ENCODE results near the gene AFAP1.
A peak's percentile ranks its signal among the peaks of the same experiment; 100 is the strongest.

Gene AFAP1

GRCh38 chr4:7828011-7828720 is 111.5 kb downstream of the AFAP1 start:
- Histone ChIP-seq H3K36me3 (ENCODE audit: control insufficient read depth in 4 of 4, insufficient read depth in 4 of 4, low read length in 3 of 4) (no peaks in the 10 kb centered on the region), H3K4me1 (ENCODE audit: control extremely low read depth in 1 of 4, control insufficient read depth in 4 of 4, insufficient read depth in 4 of 4, low read length in 3 of 4) (peaks cover 6 to 26% (median 14%) of the 10 kb centered on the region in 4 experiments), H3K4me3 (ENCODE audit: control insufficient read depth in 1 of 7, extremely low read depth in 1 of 7, insufficient read depth in 4 of 7, low read depth in 2 of 7, low read length in 6 of 7) (peak overlapping the region in 2 of 7 experiments; percentile 21 to 31), H3K9me3 (ENCODE audit: control extremely low read depth in 1 of 5, control insufficient read depth in 4 of 5, insufficient read depth in 2 of 5, low read depth in 1 of 5, low read length in 4 of 5) (no peaks in the 10 kb centered on the region), H3K27me3 (replicated peaks in 2 of 5; ENCODE audit: control insufficient read depth in 4 of 5, insufficient read depth in 5 of 5, low read length in 4 of 5) (peaks cover 0 to 25% (median 5%) of the 10 kb centered on the region in 5 experiments), H3K27ac (ENCODE audit: insufficient read depth in 1 of 2, low read depth in 1 of 2, low read length in 2 of 2, poor library complexity in 1 of 2, severe bottlenecking in 2 of 2) (peak overlapping the region in 1 of 2 experiments; percentile 35)
- ChIA-PET POLR2A (interaction anchor here (0.5 to 1.1 kb wide), 5 partner anchors 10 to 210 kb away, joined by 4 to 5 read pairs (median 4); no protein-coding TSS in a partner anchor), CTCF (interaction anchor here (0.9 to 4.0 kb wide), 6 partner anchors 10 to 26 kb away, joined by 3 to 25 read pairs (median 10); no protein-coding TSS in a partner anchor)
- 53% methylated on average over 10 of the region's 13 CpGs for WGBS (ENCODE audit: insufficient coverage)
- DNase-seq: peak; percentile 76 to 94 (median 92)

GRCh38 chr4:7827566-7827965 is 112.1 kb downstream of the AFAP1 start:
- Histone ChIP-seq H3K4me3 (ENCODE audit: control insufficient read depth in 1 of 7, extremely low read depth in 1 of 7, insufficient read depth in 4 of 7, low read depth in 2 of 7, low read length in 6 of 7) (no peak overlapping the region), H3K36me3 (ENCODE audit: control insufficient read depth in 4 of 4, insufficient read depth in 4 of 4, low read length in 3 of 4) (no peaks in the 10 kb centered on the region), H3K27ac (ENCODE audit: insufficient read depth in 1 of 2, low read depth in 1 of 2, low read length in 2 of 2, poor library complexity in 1 of 2, severe bottlenecking in 2 of 2) (peak overlapping the region in 1 of 2 experiments; percentile 35), H3K9me3 (ENCODE audit: control extremely low read depth in 1 of 5, control insufficient read depth in 4 of 5, insufficient read depth in 2 of 5, low read depth in 1 of 5, low read length in 4 of 5) (no peaks in the 10 kb centered on the region), H3K27me3 (replicated peaks in 2 of 5; ENCODE audit: control insufficient read depth in 4 of 5, insufficient read depth in 5 of 5, low read length in 4 of 5) (peaks cover 0 to 25% (median 5%) of the 10 kb centered on the region in 5 experiments), H3K4me1 (ENCODE audit: control extremely low read depth in 1 of 4, control insufficient read depth in 4 of 4, insufficient read depth in 4 of 4, low read length in 3 of 4) (peaks cover 6 to 28% (median 14%) of the 10 kb centered on the region in 4 experiments)
- DNase-seq: no peak
- WGBS (ENCODE audit: insufficient coverage): 98% methylated on average over 10 of the region's 11 CpGs
- CTCF ChIA-PET: interaction anchor here (1.1 to 4.0 kb wide), 5 partner anchors 11 to 58 kb away, joined by 3 to 25 read pairs (median 12); no protein-coding TSS in a partner anchor
- POLR2A ChIA-PET: interaction anchor here (0.6 to 1.1 kb wide), 3 partner anchors 17 to 374 kb away, joined by 3 to 4 read pairs (median 4); no protein-coding TSS in a partner anchor

- peaks cover 6 to 28% (median 14%) of the 10 kb centered on the region in 4 experiments for H3K4me1 ChIP-seq (ENCODE audit: control extremely low read depth in 1 of 4, control insufficient read depth in 4 of 4, insufficient read depth in 4 of 4, low read length in 3 of 4)
- POLR2A ChIA-PET: interaction anchor here (0.7 kb wide), 1 partner anchor 374 kb away, joined by 3 read pairs; no protein-coding TSS in a partner anchor
- DNase-seq: no peak
- WGBS (ENCODE audit: insufficient coverage): 93% methylated on average over 7 of the region's 11 CpGs
- no peaks in the 10 kb centered on the region for H3K9me3 ChIP-seq (ENCODE audit: control extremely low read depth in 1 of 5, control insufficient read depth in 4 of 5, insufficient read depth in 2 of 5, low read depth in 1 of 5, low read length in 4 of 5)
- CTCF ChIA-PET: interaction anchor here (1.1 to 4.0 kb wide), 6 partner anchors 10 to 57 kb away, joined by 3 to 25 read pairs (median 8); no protein-coding TSS in a partner anchor
- no peak overlapping the region for H3K27ac ChIP-seq (ENCODE audit: insufficient read depth in 1 of 2, low read depth in 1 of 2, low read length in 2 of 2, poor library complexity in 1 of 2, severe bottlenecking in 2 of 2)
- H3K27me3 ChIP-seq (replicated peaks in 2 of 5; ENCODE audit: control insufficient read depth in 4 of 5, insufficient read depth in 5 of 5, low read length in 4 of 5): peaks cover 0 to 22% (median 5%) of the 10 kb centered on the region in 5 experiments
- H3K4me3 ChIP-seq (ENCODE audit: control insufficient read depth in 1 of 7, extremely low read depth in 1 of 7, insufficient read depth in 4 of 7, low read depth in 2 of 7, low read length in 6 of 7): no peak overlapping the region
- no peaks in the 10 kb centered on the region for H3K36me3 ChIP-seq (ENCODE audit: control insufficient read depth in 4 of 4, insufficient read depth in 4 of 4, low read length in 3 of 4)
These were observed 112.8 kb downstream of the AFAP1 start for GRCh38 chr4:7826909-7827306.

DNA sequence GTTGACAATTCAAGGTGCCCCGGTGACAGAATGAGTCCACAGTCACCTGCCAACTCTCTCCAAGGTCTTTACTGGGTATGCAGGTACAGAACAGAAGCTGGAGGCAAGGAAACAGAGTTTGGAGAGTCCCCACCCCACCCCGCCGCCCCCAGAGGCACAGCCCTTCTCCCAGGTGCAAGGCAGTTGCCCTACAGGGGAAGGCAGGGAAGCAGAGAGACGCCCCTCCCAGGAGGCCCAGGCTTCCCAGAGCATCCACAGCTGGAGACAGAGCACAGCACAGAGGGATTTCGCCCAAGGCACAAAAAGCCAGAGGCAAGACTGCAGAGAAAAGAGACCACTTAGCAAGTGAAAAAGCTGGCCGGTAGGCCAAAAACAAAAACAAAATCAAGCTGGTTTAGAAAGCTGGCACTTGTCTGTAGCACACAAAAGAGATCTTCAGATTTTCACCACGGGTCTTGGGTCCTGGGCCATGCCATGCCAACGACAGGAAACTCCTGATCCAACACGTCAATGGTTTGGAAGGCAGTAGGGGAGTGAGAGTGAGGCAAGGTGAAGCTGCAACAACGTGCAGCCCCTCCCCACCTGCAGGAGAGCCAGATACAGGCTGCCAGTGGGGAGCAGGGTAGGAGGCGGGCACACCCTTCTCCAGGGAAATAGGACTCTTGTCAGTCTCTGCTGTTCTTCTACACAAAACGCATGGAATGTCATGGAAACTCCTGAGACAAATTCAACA is 113.3 kb downstream of the AFAP1 start:
- 83% methylated on average over 9 of the region's 12 CpGs for WGBS (ENCODE audit: insufficient coverage)
- Histone ChIP-seq H3K9me3 (ENCODE audit: control extremely low read depth in 1 of 5, control insufficient read depth in 4 of 5, insufficient read depth in 2 of 5, low read depth in 1 of 5, low read length in 4 of 5) (no peaks in the 10 kb centered on the region), H3K27me3 (replicated peaks in 2 of 5; ENCODE audit: control insufficient read depth in 4 of 5, insufficient read depth in 5 of 5, low read length in 4 of 5) (peaks cover under 1 to 23% (median 5%) of the 10 kb centered on the region in 5 experiments), H3K4me3 (ENCODE audit: control insufficient read depth in 1 of 7, extremely low read depth in 1 of 7, insufficient read depth in 4 of 7, low read depth in 2 of 7, low read length in 6 of 7) (no peak overlapping the region), H3K4me1 (ENCODE audit: control extremely low read depth in 1 of 4, control insufficient read depth in 4 of 4, insufficient read depth in 4 of 4, low read length in 3 of 4) (peaks cover 6 to 28% (median 14%) of the 10 kb centered on the region in 4 experiments), H3K36me3 (ENCODE audit: control insufficient read depth in 4 of 4, insufficient read depth in 4 of 4, low read length in 3 of 4) (no peaks in the 10 kb centered on the region), H3K27ac (ENCODE audit: insufficient read depth in 1 of 2, low read depth in 1 of 2, low read length in 2 of 2, poor library complexity in 1 of 2, severe bottlenecking in 2 of 2) (no peak overlapping the region)
- DNase-seq: no peak
- POLR2A ChIA-PET: no interaction called here
- CTCF ChIA-PET: interaction anchor here (0.8 to 4.0 kb wide), 7 partner anchors 10 to 56 kb away, joined by 3 to 25 read pairs (median 4); no protein-coding TSS in a partner anchor

DNA sequence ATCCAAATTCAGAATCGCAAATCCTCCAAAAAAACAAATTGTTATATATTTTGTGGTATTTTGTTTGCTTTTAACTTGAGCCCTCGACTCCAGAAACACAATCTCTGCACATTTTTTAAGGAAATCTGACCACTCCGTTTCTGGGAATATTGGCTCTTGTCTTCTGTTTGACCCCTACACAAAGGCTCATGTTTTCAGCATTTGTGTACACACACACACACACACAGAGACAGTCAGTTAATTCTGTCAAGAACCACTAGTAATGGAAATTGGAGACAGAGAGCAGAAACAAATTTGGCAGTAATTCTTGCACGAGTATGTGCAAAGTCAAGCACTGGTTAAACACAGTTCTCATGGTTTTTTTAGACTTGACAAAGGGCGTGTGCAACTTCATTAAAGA is 115.4 kb downstream of the AFAP1 start:
- H3K27ac ChIP-seq (ENCODE audit: insufficient read depth in 1 of 2, low read depth in 1 of 2, low read length in 2 of 2, poor library complexity in 1 of 2, severe bottlenecking in 2 of 2): no peak overlapping the region
- H3K4me1 ChIP-seq (ENCODE audit: control extremely low read depth in 1 of 4, control insufficient read depth in 4 of 4, insufficient read depth in 4 of 4, low read length in 3 of 4): peaks cover 6 to 19% (median 12%) of the 10 kb centered on the region in 4 experiments
- no peak overlapping the region for H3K4me3 ChIP-seq (ENCODE audit: control insufficient read depth in 1 of 7, extremely low read depth in 1 of 7, insufficient read depth in 4 of 7, low read depth in 2 of 7, low read length in 6 of 7)
- peaks cover 3 to 35% (median 7%) of the 10 kb centered on the region in 5 experiments for H3K27me3 ChIP-seq (replicated peaks in 2 of 5; ENCODE audit: control insufficient read depth in 4 of 5, insufficient read depth in 5 of 5, low read length in 4 of 5)
- ChIA-PET CTCF (interaction anchor here (1.3 to 4.7 kb wide), 5 partner anchors 14 to 22 kb away, joined by 4 to 28 read pairs (median 8); no protein-coding TSS in a partner anchor), POLR2A (no interaction called here)
- WGBS (ENCODE audit: insufficient coverage): 83% methylated on average over 2 of the region's 5 CpGs
- no peaks in the 10 kb centered on the region for H3K9me3 ChIP-seq (ENCODE audit: control extremely low read depth in 1 of 5, control insufficient read depth in 4 of 5, insufficient read depth in 2 of 5, low read depth in 1 of 5, low read length in 4 of 5)
- no peaks in the 10 kb centered on the region for H3K36me3 ChIP-seq (ENCODE audit: control insufficient read depth in 4 of 4, insufficient read depth in 4 of 4, low read length in 3 of 4)
- DNase-seq: no peak

DNA sequence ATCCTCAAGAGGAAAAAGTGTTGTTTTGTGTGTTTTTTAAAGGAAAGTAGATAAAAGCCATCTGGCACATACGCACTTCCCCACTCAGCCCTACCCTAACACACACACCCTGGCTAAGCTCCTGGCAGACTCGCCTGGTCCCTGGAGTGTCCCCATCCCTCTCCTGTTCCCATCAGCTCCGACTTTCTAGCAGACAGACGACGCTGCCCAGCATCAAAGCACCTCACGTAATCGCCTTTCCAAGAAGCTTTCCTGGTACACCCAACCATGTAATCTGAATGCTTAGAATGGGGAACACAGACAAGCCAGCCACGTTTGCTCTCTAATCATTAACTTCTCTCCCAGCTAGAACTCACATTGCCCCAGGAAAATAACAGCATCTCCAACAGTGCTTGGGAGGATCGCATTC is 116.2 kb downstream of the AFAP1 start:
- CTCF ChIA-PET: interaction anchor here (0.9 to 4.7 kb wide), 6 partner anchors 8 to 21 kb away, joined by 4 to 28 read pairs (median 8); no protein-coding TSS in a partner anchor
- Histone ChIP-seq H3K4me3 (ENCODE audit: control insufficient read depth in 1 of 7, extremely low read depth in 1 of 7, insufficient read depth in 4 of 7, low read depth in 2 of 7, low read length in 6 of 7) (no peak overlapping the region), H3K4me1 (ENCODE audit: control extremely low read depth in 1 of 4, control insufficient read depth in 4 of 4, insufficient read depth in 4 of 4, low read length in 3 of 4) (peaks cover 3 to 12% (median 7%) of the 10 kb centered on the region in 4 experiments), H3K27ac (ENCODE audit: insufficient read depth in 1 of 2, low read depth in 1 of 2, low read length in 2 of 2, poor library complexity in 1 of 2, severe bottlenecking in 2 of 2) (no peak overlapping the region), H3K9me3 (ENCODE audit: control extremely low read depth in 1 of 5, control insufficient read depth in 4 of 5, insufficient read depth in 2 of 5, low read depth in 1 of 5, low read length in 4 of 5) (no peaks in the 10 kb centered on the region), H3K27me3 (replicated peaks in 2 of 5; ENCODE audit: control insufficient read depth in 4 of 5, insufficient read depth in 5 of 5, low read length in 4 of 5) (peaks cover 3 to 42% (median 7%) of the 10 kb centered on the region in 5 experiments), H3K36me3 (ENCODE audit: control insufficient read depth in 4 of 4, insufficient read depth in 4 of 4, low read length in 3 of 4) (no peaks in the 10 kb centered on the region)
- WGBS (ENCODE audit: insufficient coverage): 67% methylated on average over 8 of the region's 9 CpGs
- DNase-seq: no peak
- POLR2A ChIA-PET: no interaction called here
